ENCODE results near the gene COL6A5. TPM values are rescaled to one million over a fixed set of nuclear protein-coding genes. Genes with fewer than 3 reads are reported as not detected.
"Not testable (repeated sequence)": the region's sequence is repeated elsewhere in the genome, so short reads cannot be mapped to it uniquely, and the experiment has no call there.

COL6A5 gene
- total and polyA plus RNA-seq, 10 donors, result 0.07 to 0.15 TPM; not detected in 8

- H3K4me3 ChIP-seq, result no peak overlapping the region
- no peaks in the 10 kb centered on the region for H3K36me3 ChIP-seq
- TF ChIP-seq POLR2A (IDR thresholded peaks at IDR 0.05) (no peak), CTCF (IDR thresholded peaks at IDR 0.05 in 8 of 11, conservative IDR thresholded peaks at IDR 0.05 in 3 of 11) (no peak), POLR2AphosphoS5 (IDR thresholded peaks at IDR 0.05) (no peak)
- no peaks in the 10 kb centered on the region for H3K27me3 ChIP-seq (replicated peaks in 1 of 7)
- no peak overlapping the region for H3K27ac ChIP-seq
- no peaks in the 10 kb centered on the region for H3K9me3 ChIP-seq
- DNase-seq, result no peak
- H3K4me1 ChIP-seq, result no peaks in the 10 kb centered on the region
- WGBS, 5 donors, result 71 to 80% (median 76%) methylated on average over 2 of the region's 2 CpGs
- intact Hi-C loops (cut with DNase I; ENCODE audit: low total_unique reads), result no loop called here
Measured at GRCh38 chr3:130395331-130395730, 49.9 kb downstream of the COL6A5 start.

GRCh38 chr3:130395916-130396315 is 50.4 kb downstream of the COL6A5 start:
- no peaks in the 10 kb centered on the region for H3K9me3 ChIP-seq
- H3K36me3 ChIP-seq, result no peaks in the 10 kb centered on the region
- H3K4me1 ChIP-seq, result no peaks in the 10 kb centered on the region
- no peak overlapping the region for H3K4me3 ChIP-seq
- DNase-seq, result no peak
- no peak overlapping the region for H3K27ac ChIP-seq
- 66 to 93% (median 90%) methylated on average over 2 of the region's 2 CpGs for WGBS, 5 donors
- TF ChIP-seq POLR2A (IDR thresholded peaks at IDR 0.05) (no peak), POLR2AphosphoS5 (IDR thresholded peaks at IDR 0.05) (no peak)
- no peaks in the 10 kb centered on the region for H3K27me3 ChIP-seq (replicated peaks in 1 of 7)
- intact Hi-C loops (cut with DNase I; ENCODE audit: low total_unique reads), result no loop called here

- Histone ChIP-seq H3K4me3 (no peak overlapping the region), H3K27ac (no peak overlapping the region), H3K4me1 (no peaks in the 10 kb centered on the region), H3K27me3 (replicated peaks in 1 of 7) (no peaks in the 10 kb centered on the region), H3K9me3 (peaks cover 0 to 24% (median 15%) of the 10 kb centered on the region in 8 donors), H3K36me3 (no peaks in the 10 kb centered on the region)
- TF ChIP-seq POLR2AphosphoS5 (IDR thresholded peaks at IDR 0.05) (no peak), CTCF (IDR thresholded peaks at IDR 0.05 in 8 of 11, conservative IDR thresholded peaks at IDR 0.05 in 3 of 11) (no peak), POLR2A (IDR thresholded peaks at IDR 0.05) (no peak)
- no peak for DNase-seq
- intact Hi-C loops (cut with DNase I; ENCODE audit: low total_unique reads), result no loop called here
Measured at GRCh38 chr3:130404401-130404800, 58.9 kb downstream of the COL6A5 start.

GRCh38 chr3:130405956-130406355 is 60.5 kb downstream of the COL6A5 start:
- Histone ChIP-seq H3K27me3 (replicated peaks in 1 of 7) (no peaks in the 10 kb centered on the region), H3K27ac (no peak overlapping the region), H3K4me1 (no peaks in the 10 kb centered on the region), H3K9me3 (peaks cover 0 to 24% (median 17%) of the 10 kb centered on the region in 8 donors), H3K4me3 (no peak overlapping the region), H3K36me3 (no peaks in the 10 kb centered on the region)
- intact Hi-C loops (cut with DNase I; ENCODE audit: low total_unique reads), result no loop called here
- TF ChIP-seq POLR2A (IDR thresholded peaks at IDR 0.05) (no peak), POLR2AphosphoS5 (IDR thresholded peaks at IDR 0.05) (no peak), CTCF (IDR thresholded peaks at IDR 0.05 in 8 of 11, conservative IDR thresholded peaks at IDR 0.05 in 3 of 11) (no peak)
- no peak for DNase-seq
- WGBS, 5 donors, result 61 to 76% (median 63%) methylated on average over 3 of the region's 3 CpGs

GRCh38 chr3:130408253-130408652 is 62.8 kb downstream of the COL6A5 start:
- H3K4me3 ChIP-seq; H3K27ac ChIP-seq; H3K36me3 ChIP-seq; DNase-seq; intact Hi-C loops (cut with DNase I; ENCODE audit: low total_unique reads); H3K4me1 ChIP-seq; H3K27me3 ChIP-seq (replicated peaks in 1 of 7): not testable (repeated sequence)
- H3K9me3 ChIP-seq, result peaks cover 0 to 24% (median 17%) of the 10 kb centered on the region in 8 donors
- WGBS, 5 donors, result 63 to 75% (median 71%) methylated on average over 10 of the region's 10 CpGs

Measured in spleen (tissue), 11 donors.